K562 (cell line): ENCODE results near the gene PFKL. TPM values are rescaled to one million over a fixed set of nuclear protein-coding genes. Genes with fewer than 3 reads are reported as not detected.
A peak's percentile ranks its signal among the peaks of the same experiment; 100 is the strongest.

Source experiments
- ARID2 ChIP-seq: fragments of 450-650 bp; IDR thresholded peaks from 2 replicates; pipeline ENCODE4 v1.6.1; 2017; ENCODE audit warnings: antibody characterized with exemption, mild to moderate bottlenecking
- BACH1 ChIP-seq: fragments of 200-800 bp; sonication (Bioruptor generic); IDR thresholded peaks from 2 replicates; pipeline ENCODE4 v1.6.1; 2016; ENCODE audit warnings: missing genetic modification characterization, missing compliant biosample characterization
- CBX3 ChIP-seq, 2 experiments: IDR thresholded peaks; 1 replicate in 1 of 2; 2 replicates in 1 of 2; pipeline ENCODE4 v1.6.1; 2012; ENCODE audit warnings: inconsistent platforms in 2 of 2, low read length in 2 of 2, borderline replicate concordance in 1 of 2, control low read depth in 1 of 2
- DPF2 ChIP-seq: fragments of 450-650 bp; IDR thresholded peaks from 2 replicates; pipeline ENCODE4 v1.6.1; 2016
- ELF1 ChIP-seq: fragments of 200-800 bp; sonication (Bioruptor generic); IDR thresholded peaks from 2 replicates; pipeline ENCODE4 v1.6.1; 2016; ENCODE audit warnings: missing genetic modification characterization, missing compliant biosample characterization
- ETV5 ChIP-seq: sonication (generic); formaldehyde crosslinking; IDR thresholded peaks from 2 replicates; pipeline ENCODE4 v1.4.0; 2020; ENCODE audit warnings: low read depth, mild to moderate bottlenecking, missing genetic modification reagents
- EZH2 ChIP-seq: IDR thresholded peaks from 2 replicates; pipeline ENCODE4 v1.6.1; 2012; ENCODE audit warnings: low read depth, mild to moderate bottlenecking, inconsistent platforms, low read length, borderline replicate concordance
- GABPB1 ChIP-seq: sonication (generic); formaldehyde crosslinking; IDR thresholded peaks from 2 replicates; pipeline ENCODE4 v1.8.0; 2022; ENCODE audit warnings: mild to moderate bottlenecking, missing genetic modification reagents
- MEF2A ChIP-seq: IDR thresholded peaks from 2 replicates; pipeline ENCODE4 v1.6.1; 2011; ENCODE audit warnings: low read depth, mild to moderate bottlenecking, low read length, moderate library complexity; ENCODE audit not compliant: control insufficient read depth
- NCOA4 ChIP-seq: fragments of 450-650 bp; IDR thresholded peaks from 2 replicates; pipeline ENCODE4 v1.6.1; 2018; ENCODE audit warnings: mild to moderate bottlenecking; ENCODE audit not compliant: partially characterized antibody
- NEUROD1 ChIP-seq: fragments of 150-350 bp; IDR thresholded peaks from 2 replicates; pipeline ENCODE4 v1.6.1; 2014; ENCODE audit warnings: borderline replicate concordance, low read length, low read depth; ENCODE audit not compliant: partially characterized antibody
- NFIC ChIP-seq: fragments of 450-650 bp; IDR thresholded peaks from 2 replicates; pipeline ENCODE4 v1.6.1; 2017; ENCODE audit warnings: mild to moderate bottlenecking, inconsistent platforms
- POU5F1 ChIP-seq: fragments of 150-350 bp; IDR thresholded peaks from 2 replicates; pipeline ENCODE4 v1.6.1; 2014; ENCODE audit warnings: borderline replicate concordance, low read length, low read depth, mild to moderate bottlenecking; ENCODE audit not compliant: partially characterized antibody
- SREBF1 ChIP-seq: fragments of 150-350 bp; IDR thresholded peaks from 2 replicates; pipeline ENCODE4 v1.6.1; 2014; ENCODE audit warnings: antibody characterized with exemption, low read depth, low read length, borderline replicate concordance
- STAG1 ChIP-seq: sonication (generic); formaldehyde crosslinking; IDR thresholded peaks from 2 replicates; pipeline ENCODE4 v1.5.0; 2020; ENCODE audit warnings: missing genetic modification reagents, borderline replicate concordance
- TAF15 ChIP-seq: fragments of 200-400 bp; formaldehyde crosslinking; IDR thresholded peaks from 2 replicates; pipeline ENCODE4 v1.6.1; 2017; ENCODE audit warnings: mild to moderate bottlenecking, low read depth, low read length, moderate library complexity
- TAF7 ChIP-seq: fragments of 450-650 bp; IDR thresholded peaks from 2 replicates; pipeline ENCODE4 v1.6.1; 2016; ENCODE audit warnings: missing genetic modification characterization, missing compliant biosample characterization
- TEAD2 ChIP-seq: fragments of 450-650 bp; IDR thresholded peaks from 2 replicates; pipeline ENCODE4 v1.6.1; 2016; ENCODE audit warnings: missing genetic modification characterization, control low read depth, missing compliant biosample characterization
- ZFP36 ChIP-seq: fragments of 150-350 bp; IDR thresholded peaks from 2 replicates; pipeline ENCODE4 v1.6.1; 2018; ENCODE audit warnings: low read length, low read depth; ENCODE audit not compliant: partially characterized antibody
- ZNF175 ChIP-seq: fragments of 200-800 bp; sonication (Bioruptor generic); IDR thresholded peaks from 2 replicates; pipeline ENCODE4 v1.6.1; 2016; ENCODE audit warnings: low read depth, mild to moderate bottlenecking, missing genetic modification characterization, missing compliant biosample characterization
- ZNF408 ChIP-seq: fragments of 250-450 bp; sonication (Bioruptor Pico); IDR thresholded peaks from 2 replicates; pipeline ENCODE4 v1.4.0; 2020; ENCODE audit warnings: low read depth, mild to moderate bottlenecking, moderate library complexity
- ZNF436 ChIP-seq: fragments of 250-450, 450-650 bp; sonication (Bioruptor Pico); formaldehyde crosslinking; IDR thresholded peaks from 2 replicates; pipeline ENCODE4 v1.7.0; 2020; ENCODE audit warnings: mild to moderate bottlenecking
- ZNF766 ChIP-seq: fragments of 200-800 bp; sonication (Bioruptor generic); conservative IDR thresholded peaks from 2 replicates; pipeline ENCODE4 v1.6.1; 2016; ENCODE audit warnings: missing genetic modification characterization, missing compliant biosample characterization
- polyA plus RNA-seq, 8 experiments: library from polyadenylated mRNA; depleted of rRNA in 4 of 8; stranded (reverse) in 5 of 8; unstranded in 3 of 8; fragments of >200 nt; fragmentation: Nextera tagmentation in 2 of 8; fragmentation: Illumina TruSeq in 1 of 8; extraction: Ambion mirVana in 2 of 8; extraction: Trizol in 1 of 8; gene quantifications; 2 replicates each; pipeline versions ENCODE4 v1.2.1 to v1.2.3, GENCODE V29; 2011 to 2014; ENCODE audit warnings: inconsistent platforms in 1 of 8, missing spikeins in 1 of 8
- total RNA-seq, 7 experiments: library from RNA; depleted of rRNA in 6 of 7; stranded (reverse); fragments of >200 nt in 6 of 7; fragmentation: Illumina TruSeq in 2 of 7; extraction: Trizol in 2 of 7; gene quantifications; 2 replicates each; pipeline versions ENCODE4 v1.2.1 to v1.2.3, GENCODE V29; 2011 to 2021; ENCODE audit warnings: low replicate concordance in 1 of 7
- TF ChIP-seq, protein P1 (sequence below): fragments of 250-450 bp; sonication (Bioruptor Pico); IDR thresholded peaks from 2 replicates; pipeline ENCODE4 v1.4.0; 2020; ENCODE audit warnings: mild to moderate bottlenecking
- TF ChIP-seq, protein P2 (sequence below): sonication (generic); formaldehyde crosslinking; IDR thresholded peaks from 2 replicates; pipeline ENCODE4 v1.8.0; 2022; ENCODE audit warnings: mild to moderate bottlenecking, missing genetic modification reagents
- TF ChIP-seq, protein P3 (sequence below): sonication (generic); formaldehyde crosslinking; IDR thresholded peaks from 2 replicates; pipeline ENCODE4 v1.9.0; 2022; ENCODE audit warnings: mild to moderate bottlenecking, missing genetic modification reagents

PFKL gene
- total and polyA plus RNA-seq, 9 of the 15 experiments (the other 6 are each of a cell fraction or from before 2014, with no cell fraction given) = 1.1 to 124 (median 45.6) TPM

DNA sequence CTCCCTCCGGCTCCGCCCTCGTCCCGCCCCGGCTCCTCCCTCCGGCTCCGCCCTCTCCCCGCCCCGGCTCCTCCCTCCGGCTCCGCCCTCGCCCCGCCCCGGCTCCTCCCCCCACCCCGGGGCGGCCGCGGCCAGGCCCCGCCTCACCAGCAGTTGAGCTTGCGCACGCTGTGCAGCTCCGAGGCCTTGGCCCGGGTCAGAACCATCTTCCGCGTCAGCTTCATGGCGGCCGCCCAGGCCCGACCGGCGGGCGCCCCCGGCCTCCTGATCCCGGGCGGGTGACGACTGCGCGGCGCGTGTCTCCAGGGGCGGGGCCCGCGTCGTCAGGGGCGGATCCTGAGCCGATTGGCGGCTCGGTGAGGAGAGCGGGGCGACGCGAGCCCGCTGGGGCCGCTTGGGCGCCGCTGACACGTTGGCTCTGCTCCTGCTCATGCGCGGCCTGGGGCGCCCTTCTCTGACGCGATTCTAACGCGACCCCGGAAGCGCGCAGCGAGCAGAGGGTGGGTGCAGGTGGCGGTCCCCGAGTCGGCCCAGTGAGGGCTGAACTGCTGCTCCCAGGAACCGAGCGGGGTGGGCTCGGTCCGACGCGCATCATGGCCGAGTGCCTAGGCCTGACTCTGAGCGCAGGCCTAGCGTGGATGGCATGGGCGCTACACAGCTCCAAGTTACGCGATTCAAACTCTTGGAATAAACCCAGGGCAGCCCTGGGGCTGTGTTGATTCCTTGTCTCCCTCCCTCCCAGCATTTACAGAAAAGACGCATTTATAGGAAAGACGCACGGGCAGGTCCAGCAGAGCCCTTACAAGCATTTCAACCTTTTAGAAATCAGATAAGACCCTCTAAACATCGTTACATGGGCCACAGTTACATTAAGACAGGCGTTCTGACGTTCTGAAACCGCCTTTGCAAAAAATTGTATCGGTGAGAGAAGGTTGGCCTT lies 39.4 kb downstream of the PFKL start, which contains the start of gene CFAP410 (continued):
- TF ChIP-seq GABPB1 (CRISPR knock-in tag) (peak; percentile 84), ZNF766 (CRISPR knock-in tag) (no peak), ELF1 (tag) (peak; percentile 100), EZH2 (no peak), STAG1 (CRISPR knock-in tag) (0 out of 2 replicates have a peak, but pooled peaks have one; percentile 21), POU5F1 (peak; percentile 78), ETV5 (CRISPR knock-in tag) (peak; percentile 94), NEUROD1 (peak; percentile 61), SREBF1 (no peak), TAF15 (no peak), TEAD2 (tag) (no peak), ZNF175 (CRISPR knock-in tag) (no peak), MEF2A (no peak), BACH1 (no peak), ZFP36 (no peak), CBX3 (IDR thresholded peaks at IDR 0.05; ENCODE audit: borderline replicate concordance in 1 of 2, low read length in 2 of 2) (no peak; a peak in 1 of 3 replicates), DPF2 (0 out of 2 replicates have a peak, but pooled peaks have one; percentile 30), TAF7 (peak; percentile 85), ARID2 (no peak), ZNF436 (no peak), NCOA4 (no peak), NFIC (peak; percentile 64), ZNF408 (CRISPR knock-in tag) (no peak)
- TF ChIP-seq, protein P1, sequence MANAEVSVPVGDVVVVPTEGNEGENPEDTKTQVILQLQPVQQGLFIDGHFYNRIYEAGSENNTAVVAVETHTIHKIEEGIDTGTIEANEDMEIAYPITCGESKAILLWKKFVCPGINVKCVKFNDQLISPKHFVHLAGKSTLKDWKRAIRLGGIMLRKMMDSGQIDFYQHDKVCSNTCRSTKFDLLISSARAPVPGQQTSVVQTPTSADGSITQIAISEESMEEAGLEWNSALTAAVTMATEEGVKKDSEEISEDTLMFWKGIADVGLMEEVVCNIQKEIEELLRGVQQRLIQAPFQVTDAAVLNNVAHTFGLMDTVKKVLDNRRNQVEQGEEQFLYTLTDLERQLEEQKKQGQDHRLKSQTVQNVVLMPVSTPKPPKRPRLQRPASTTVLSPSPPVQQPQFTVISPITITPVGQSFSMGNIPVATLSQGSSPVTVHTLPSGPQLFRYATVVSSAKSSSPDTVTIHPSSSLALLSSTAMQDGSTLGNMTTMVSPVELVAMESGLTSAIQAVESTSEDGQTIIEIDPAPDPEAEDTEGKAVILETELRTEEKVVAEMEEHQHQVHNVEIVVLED (CRISPR knock-in tag) = peak; percentile 82
- TF ChIP-seq, protein P2, sequence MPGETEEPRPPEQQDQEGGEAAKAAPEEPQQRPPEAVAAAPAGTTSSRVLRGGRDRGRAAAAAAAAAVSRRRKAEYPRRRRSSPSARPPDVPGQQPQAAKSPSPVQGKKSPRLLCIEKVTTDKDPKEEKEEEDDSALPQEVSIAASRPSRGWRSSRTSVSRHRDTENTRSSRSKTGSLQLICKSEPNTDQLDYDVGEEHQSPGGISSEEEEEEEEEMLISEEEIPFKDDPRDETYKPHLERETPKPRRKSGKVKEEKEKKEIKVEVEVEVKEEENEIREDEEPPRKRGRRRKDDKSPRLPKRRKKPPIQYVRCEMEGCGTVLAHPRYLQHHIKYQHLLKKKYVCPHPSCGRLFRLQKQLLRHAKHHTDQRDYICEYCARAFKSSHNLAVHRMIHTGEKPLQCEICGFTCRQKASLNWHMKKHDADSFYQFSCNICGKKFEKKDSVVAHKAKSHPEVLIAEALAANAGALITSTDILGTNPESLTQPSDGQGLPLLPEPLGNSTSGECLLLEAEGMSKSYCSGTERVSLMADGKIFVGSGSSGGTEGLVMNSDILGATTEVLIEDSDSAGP (CRISPR knock-in tag) = no peak
- TF ChIP-seq, protein P3, sequence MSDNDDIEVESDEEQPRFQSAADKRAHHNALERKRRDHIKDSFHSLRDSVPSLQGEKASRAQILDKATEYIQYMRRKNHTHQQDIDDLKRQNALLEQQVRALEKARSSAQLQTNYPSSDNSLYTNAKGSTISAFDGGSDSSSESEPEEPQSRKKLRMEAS (CRISPR knock-in tag) = peak; percentile 93
